SU-DHL-6 (cell line): Measurements from ENCODE around the gene WIPF3.

Source experiments
- CTCF ChIP-seq: fragments of 200-600 bp; sonication (generic); IDR thresholded peaks from one replicate; pipeline ENCODE4 v1.5.1; 2017; ENCODE audit warnings: antibody characterized with exemption, mild to moderate bottlenecking, low read length, moderate library complexity; ENCODE audit not compliant: insufficient read depth, poor library complexity, severe bottlenecking
- EZH2phosphoT487 ChIP-seq: fragments of 200-600 bp; sonication (generic), shearing (Covaris generic); conservative IDR thresholded peaks from 2 replicates; pipeline ENCODE4 v1.6.1; 2018; ENCODE audit warnings: mild to moderate bottlenecking, antibody characterized with exemption, low read length, moderate library complexity, mixed read lengths

GRCh38 chr7:29851487-29851886 lies 45.2 kb downstream of the WIPF3 start:
- TF ChIP-seq CTCF (no peak), EZH2phosphoT487 (no peak)
